NCI-H1092 treated with DMSO at 0.1 percent for 48 hours (cell line): ENCODE results near the gene CCIN.
A peak's percentile ranks its signal among the peaks of the same experiment; 100 is the strongest.
"Not testable (repeated sequence)": the region's sequence is repeated elsewhere in the genome, so short reads cannot be mapped to it uniquely, and the experiment has no call there.

Source experiments
- DNase-seq: peaks from one replicate; lab custom pipeline; 2025; lab: John Stamatoyannopoulos, UW

CCIN gene

GRCh38 chr9:36169166-36169565 lies at the start of gene CCIN:
Gene CCIN (plus strand): TSS chr9:36169388. CDS start chr9:36169503, 115 bp downstream.
- no peak for DNase-seq

GRCh38 chr9:36119476-36119875 lies 49.7 kb upstream of the CCIN start:
- no peak for DNase-seq

- DNase-seq: no peak
Measured at GRCh38 chr9:36120705-36121104, 48.5 kb upstream of the CCIN start.

GRCh38 chr9:36121971-36122370 lies 47.2 kb upstream of the CCIN start:
- no peak for DNase-seq

- DNase-seq: no peak
Measured at GRCh38 chr9:36123515-36123914, 45.7 kb upstream of the CCIN start.

- no peak for DNase-seq
Measured at GRCh38 chr9:36125062-36125855, 43.9 kb upstream of the CCIN start.

- no peak for DNase-seq
Measured at GRCh38 chr9:36126016-36126730, 43.0 kb upstream of the CCIN start.

- no peak for DNase-seq
Measured at GRCh38 chr9:36127652-36128244, 41.4 kb upstream of the CCIN start.

- no peak for DNase-seq
Measured at GRCh38 chr9:36128349-36128748, 40.8 kb upstream of the CCIN start.

GRCh38 chr9:36129139-36129538 lies 40.0 kb upstream of the CCIN start:
- DNase-seq: no peak

GRCh38 chr9:36131666-36132065 lies 37.5 kb upstream of the CCIN start:
- not testable (repeated sequence) for DNase-seq

- no peak for DNase-seq
Measured at GRCh38 chr9:36132086-36132485, 37.1 kb upstream of the CCIN start.

GRCh38 chr9:36134761-36135505 lies 34.3 kb upstream of the CCIN start:
- no peak for DNase-seq

GRCh38 chr9:36135741-36136271 lies 33.4 kb upstream of the CCIN start:
- no peak for DNase-seq

- peak; percentile 56 for DNase-seq
Measured at GRCh38 chr9:36136272-36136893, 32.8 kb upstream of the CCIN start, which contains the start of gene GLIPR2. Gene GLIPR2 (plus strand): TSS chr9:36136733. CDS start chr9:36136779, 46 bp downstream.

GRCh38 chr9:36136894-36137391 lies 32.2 kb upstream of the CCIN start:
- peak; percentile 19 for DNase-seq

- DNase-seq: no peak
Measured at GRCh38 chr9:36137392-36138004, 31.7 kb upstream of the CCIN start.

GRCh38 chr9:36138496-36138895 lies 30.7 kb upstream of the CCIN start:
- DNase-seq: no peak

GRCh38 chr9:36138901-36139300 lies 30.3 kb upstream of the CCIN start:
- no peak for DNase-seq
